WTC11 (cell line): ENCODE measurements around the gene SLC29A1. TPM values are rescaled to one million over a fixed set of nuclear protein-coding genes. Genes with fewer than 3 reads are reported as not detected.

ENCODE experiments used
- ATF1 ChIP-seq: sonication (generic); formaldehyde crosslinking; IDR thresholded peaks from 2 replicates; pipeline ENCODE4 v1.8.1; 2023; ENCODE audit warnings: mild to moderate bottlenecking, moderate library complexity, missing genetic modification reagents
- CREB1 ChIP-seq: sonication (generic); formaldehyde crosslinking; IDR thresholded peaks from 2 replicates; pipeline ENCODE4 v1.8.0; 2023; ENCODE audit warnings: mild to moderate bottlenecking, missing genetic modification reagents
- CREM ChIP-seq: sonication (generic); formaldehyde crosslinking; IDR thresholded peaks from 2 replicates; pipeline ENCODE4 v1.8.1; 2022; ENCODE audit warnings: mild to moderate bottlenecking, missing genetic modification reagents, moderate library complexity
- ESRRA ChIP-seq: sonication (generic); formaldehyde crosslinking; IDR thresholded peaks from 2 replicates; pipeline ENCODE4 v1.8.1; 2022; ENCODE audit warnings: mild to moderate bottlenecking, missing genetic modification reagents, borderline replicate concordance
- ETV6 ChIP-seq: sonication (generic); formaldehyde crosslinking; IDR thresholded peaks from 2 replicates; pipeline ENCODE4 v1.8.1; 2022; ENCODE audit warnings: mild to moderate bottlenecking, missing genetic modification reagents
- GRHL2 ChIP-seq: fragments of 250-450 bp; sonication (Bioruptor Pico); IDR thresholded peaks from 2 replicates; pipeline ENCODE4 v1.8.0; 2022; ENCODE audit warnings: mild to moderate bottlenecking, moderate library complexity; ENCODE audit not compliant: insufficient replicate concordance, severe bottlenecking
- MXD4 ChIP-seq: fragments of 250-450 bp; sonication (Bioruptor Pico); IDR thresholded peaks from 2 replicates; pipeline ENCODE4 v1.8.0; 2021; ENCODE audit warnings: mild to moderate bottlenecking, moderate library complexity, borderline replicate concordance
- NFE2L1 ChIP-seq: sonication (generic); formaldehyde crosslinking; IDR thresholded peaks from 2 replicates; pipeline ENCODE4 v1.8.1; 2023; ENCODE audit warnings: missing genetic modification reagents
- PRRX2 ChIP-seq: fragments of 250-450 bp; sonication (Bioruptor Pico); IDR thresholded peaks from 2 replicates; pipeline ENCODE4 v1.8.0; 2021; ENCODE audit warnings: mild to moderate bottlenecking
- ZBTB21 ChIP-seq: sonication (generic); formaldehyde crosslinking; IDR thresholded peaks from 2 replicates; pipeline ENCODE4 v1.8.1; 2023; ENCODE audit warnings: mild to moderate bottlenecking, missing genetic modification reagents, borderline replicate concordance
- total RNA-seq: library from RNA; stranded (reverse); gene quantifications from 3 replicates; pipeline ENCODE4 v1.2.3, GENCODE V29; 2021
- TF ChIP-seq, protein P1 (sequence below): sonication (generic); formaldehyde crosslinking; IDR thresholded peaks from 2 replicates; pipeline ENCODE4 v1.8.0; 2023; ENCODE audit warnings: missing genetic modification reagents, mild to moderate bottlenecking, borderline replicate concordance
- TF ChIP-seq, protein P2 (sequence below): sonication (generic); formaldehyde crosslinking; IDR thresholded peaks from 2 replicates; pipeline ENCODE4 v1.8.1; 2022; ENCODE audit warnings: mild to moderate bottlenecking, missing genetic modification reagents, moderate library complexity, borderline replicate concordance
- TF ChIP-seq, protein P3 (sequence below): sonication (generic); formaldehyde crosslinking; IDR thresholded peaks from 2 replicates; pipeline ENCODE4 v1.8.0; 2022; ENCODE audit warnings: mild to moderate bottlenecking, missing genetic modification reagents
- TF ChIP-seq, protein P4 (sequence below): fragments of 250-450 bp; sonication (Bioruptor Pico); IDR thresholded peaks from 2 replicates; pipeline ENCODE4 v1.8.0; 2021; ENCODE audit warnings: mild to moderate bottlenecking
- TF ChIP-seq, protein P5 (sequence below): sonication (generic); formaldehyde crosslinking; IDR thresholded peaks from 2 replicates; pipeline ENCODE4 v1.8.1; 2022; ENCODE audit warnings: low read depth, missing genetic modification reagents, borderline replicate concordance
- TF ChIP-seq, protein P6 (sequence below): sonication (generic); formaldehyde crosslinking; IDR thresholded peaks from 2 replicates; pipeline ENCODE4 v1.8.0; 2022; ENCODE audit warnings: missing genetic modification reagents
- TF ChIP-seq, protein P7 (sequence below): fragments of 250-450 bp; sonication (Bioruptor Pico); conservative IDR thresholded peaks from 2 replicates; pipeline ENCODE4 v1.9.0; 2021; ENCODE audit warnings: mild to moderate bottlenecking
- TF ChIP-seq, protein P8 (sequence below): fragments of 200-600 bp; IDR thresholded peaks from 2 replicates; pipeline ENCODE4 v1.8.0; 2022; ENCODE audit warnings: antibody characterized with exemption
- TF ChIP-seq, protein P9 (sequence below): sonication (generic); formaldehyde crosslinking; IDR thresholded peaks from 2 replicates; pipeline ENCODE4 v1.8.0; 2022; ENCODE audit warnings: mild to moderate bottlenecking, missing genetic modification reagents

SLC29A1 gene
- total RNA-seq, 1 experiment from 2014 or later, result 139 TPM

DNA sequence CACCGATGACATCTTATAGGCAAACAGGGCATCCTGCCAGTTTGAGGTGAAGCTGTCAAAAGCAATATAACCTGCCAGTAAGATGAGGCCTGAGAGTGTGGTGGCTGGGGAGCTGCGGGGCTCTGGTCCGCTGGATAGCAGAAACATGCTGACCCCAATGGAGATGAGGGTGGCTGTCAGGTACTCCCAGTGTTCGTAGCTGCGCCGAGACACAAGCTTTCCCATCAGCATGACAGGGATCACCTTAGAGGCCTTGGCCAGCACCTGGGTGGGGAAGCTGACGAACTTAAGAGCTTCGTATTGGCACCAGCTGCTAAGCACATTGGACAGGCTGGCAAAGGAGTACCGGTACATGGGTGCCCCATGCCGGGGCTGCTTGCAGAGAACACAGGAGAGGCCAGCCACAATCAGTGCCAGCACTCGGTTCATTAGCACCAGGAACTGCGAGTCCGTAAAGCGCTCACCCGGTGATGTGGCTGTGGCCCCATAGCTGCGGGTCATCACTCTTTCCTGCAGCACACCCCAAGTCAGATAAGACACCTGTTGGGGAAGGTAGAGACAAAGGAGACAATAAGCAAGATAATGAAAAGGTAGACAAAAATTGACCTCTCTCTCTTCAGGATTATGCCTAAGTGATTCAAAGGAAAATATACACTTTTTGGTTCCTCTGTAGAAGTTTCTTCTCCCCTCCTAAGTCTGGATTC lies 31.9 kb downstream of the SLC29A1 start (continued):
- TF ChIP-seq, protein P1, sequence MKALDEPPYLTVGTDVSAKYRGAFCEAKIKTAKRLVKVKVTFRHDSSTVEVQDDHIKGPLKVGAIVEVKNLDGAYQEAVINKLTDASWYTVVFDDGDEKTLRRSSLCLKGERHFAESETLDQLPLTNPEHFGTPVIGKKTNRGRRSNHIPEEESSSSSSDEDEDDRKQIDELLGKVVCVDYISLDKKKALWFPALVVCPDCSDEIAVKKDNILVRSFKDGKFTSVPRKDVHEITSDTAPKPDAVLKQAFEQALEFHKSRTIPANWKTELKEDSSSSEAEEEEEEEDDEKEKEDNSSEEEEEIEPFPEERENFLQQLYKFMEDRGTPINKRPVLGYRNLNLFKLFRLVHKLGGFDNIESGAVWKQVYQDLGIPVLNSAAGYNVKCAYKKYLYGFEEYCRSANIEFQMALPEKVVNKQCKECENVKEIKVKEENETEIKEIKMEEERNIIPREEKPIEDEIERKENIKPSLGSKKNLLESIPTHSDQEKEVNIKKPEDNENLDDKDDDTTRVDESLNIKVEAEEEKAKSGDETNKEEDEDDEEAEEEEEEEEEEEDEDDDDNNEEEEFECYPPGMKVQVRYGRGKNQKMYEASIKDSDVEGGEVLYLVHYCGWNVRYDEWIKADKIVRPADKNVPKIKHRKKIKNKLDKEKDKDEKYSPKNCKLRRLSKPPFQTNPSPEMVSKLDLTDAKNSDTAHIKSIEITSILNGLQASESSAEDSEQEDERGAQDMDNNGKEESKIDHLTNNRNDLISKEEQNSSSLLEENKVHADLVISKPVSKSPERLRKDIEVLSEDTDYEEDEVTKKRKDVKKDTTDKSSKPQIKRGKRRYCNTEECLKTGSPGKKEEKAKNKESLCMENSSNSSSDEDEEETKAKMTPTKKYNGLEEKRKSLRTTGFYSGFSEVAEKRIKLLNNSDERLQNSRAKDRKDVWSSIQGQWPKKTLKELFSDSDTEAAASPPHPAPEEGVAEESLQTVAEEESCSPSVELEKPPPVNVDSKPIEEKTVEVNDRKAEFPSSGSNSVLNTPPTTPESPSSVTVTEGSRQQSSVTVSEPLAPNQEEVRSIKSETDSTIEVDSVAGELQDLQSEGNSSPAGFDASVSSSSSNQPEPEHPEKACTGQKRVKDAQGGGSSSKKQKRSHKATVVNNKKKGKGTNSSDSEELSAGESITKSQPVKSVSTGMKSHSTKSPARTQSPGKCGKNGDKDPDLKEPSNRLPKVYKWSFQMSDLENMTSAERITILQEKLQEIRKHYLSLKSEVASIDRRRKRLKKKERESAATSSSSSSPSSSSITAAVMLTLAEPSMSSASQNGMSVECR (CRISPR knock-in tag), result no peak
- TF ChIP-seq, protein P2, sequence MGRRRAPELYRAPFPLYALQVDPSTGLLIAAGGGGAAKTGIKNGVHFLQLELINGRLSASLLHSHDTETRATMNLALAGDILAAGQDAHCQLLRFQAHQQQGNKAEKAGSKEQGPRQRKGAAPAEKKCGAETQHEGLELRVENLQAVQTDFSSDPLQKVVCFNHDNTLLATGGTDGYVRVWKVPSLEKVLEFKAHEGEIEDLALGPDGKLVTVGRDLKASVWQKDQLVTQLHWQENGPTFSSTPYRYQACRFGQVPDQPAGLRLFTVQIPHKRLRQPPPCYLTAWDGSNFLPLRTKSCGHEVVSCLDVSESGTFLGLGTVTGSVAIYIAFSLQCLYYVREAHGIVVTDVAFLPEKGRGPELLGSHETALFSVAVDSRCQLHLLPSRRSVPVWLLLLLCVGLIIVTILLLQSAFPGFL (CRISPR knock-in tag), result no peak
- TF ChIP-seq ETV6 (no peak), NFE2L1 (CRISPR knock-in tag) (no peak), ATF1 (CRISPR knock-in tag) (no peak), PRRX2 (CRISPR knock-in tag) (peak; percentile 82; the same call in 1 of the 2 replicates), MXD4 (CRISPR knock-in tag) (no peak), CREB1 (CRISPR knock-in tag) (no peak), GRHL2 (CRISPR knock-in tag) (no peak), CREM (no peak), ESRRA (CRISPR knock-in tag) (no peak), ZBTB21 (CRISPR knock-in tag) (no peak)
- TF ChIP-seq, protein P3, sequence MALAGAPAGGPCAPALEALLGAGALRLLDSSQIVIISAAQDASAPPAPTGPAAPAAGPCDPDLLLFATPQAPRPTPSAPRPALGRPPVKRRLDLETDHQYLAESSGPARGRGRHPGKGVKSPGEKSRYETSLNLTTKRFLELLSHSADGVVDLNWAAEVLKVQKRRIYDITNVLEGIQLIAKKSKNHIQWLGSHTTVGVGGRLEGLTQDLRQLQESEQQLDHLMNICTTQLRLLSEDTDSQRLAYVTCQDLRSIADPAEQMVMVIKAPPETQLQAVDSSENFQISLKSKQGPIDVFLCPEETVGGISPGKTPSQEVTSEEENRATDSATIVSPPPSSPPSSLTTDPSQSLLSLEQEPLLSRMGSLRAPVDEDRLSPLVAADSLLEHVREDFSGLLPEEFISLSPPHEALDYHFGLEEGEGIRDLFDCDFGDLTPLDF, result no peak
- TF ChIP-seq, protein P4, sequence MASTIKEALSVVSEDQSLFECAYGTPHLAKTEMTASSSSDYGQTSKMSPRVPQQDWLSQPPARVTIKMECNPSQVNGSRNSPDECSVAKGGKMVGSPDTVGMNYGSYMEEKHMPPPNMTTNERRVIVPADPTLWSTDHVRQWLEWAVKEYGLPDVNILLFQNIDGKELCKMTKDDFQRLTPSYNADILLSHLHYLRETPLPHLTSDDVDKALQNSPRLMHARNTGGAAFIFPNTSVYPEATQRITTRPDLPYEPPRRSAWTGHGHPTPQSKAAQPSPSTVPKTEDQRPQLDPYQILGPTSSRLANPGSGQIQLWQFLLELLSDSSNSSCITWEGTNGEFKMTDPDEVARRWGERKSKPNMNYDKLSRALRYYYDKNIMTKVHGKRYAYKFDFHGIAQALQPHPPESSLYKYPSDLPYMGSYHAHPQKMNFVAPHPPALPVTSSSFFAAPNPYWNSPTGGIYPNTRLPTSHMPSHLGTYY (CRISPR knock-in tag), result peak; percentile 39; the same call in 1 of the 2 replicates
- TF ChIP-seq, protein P5, sequence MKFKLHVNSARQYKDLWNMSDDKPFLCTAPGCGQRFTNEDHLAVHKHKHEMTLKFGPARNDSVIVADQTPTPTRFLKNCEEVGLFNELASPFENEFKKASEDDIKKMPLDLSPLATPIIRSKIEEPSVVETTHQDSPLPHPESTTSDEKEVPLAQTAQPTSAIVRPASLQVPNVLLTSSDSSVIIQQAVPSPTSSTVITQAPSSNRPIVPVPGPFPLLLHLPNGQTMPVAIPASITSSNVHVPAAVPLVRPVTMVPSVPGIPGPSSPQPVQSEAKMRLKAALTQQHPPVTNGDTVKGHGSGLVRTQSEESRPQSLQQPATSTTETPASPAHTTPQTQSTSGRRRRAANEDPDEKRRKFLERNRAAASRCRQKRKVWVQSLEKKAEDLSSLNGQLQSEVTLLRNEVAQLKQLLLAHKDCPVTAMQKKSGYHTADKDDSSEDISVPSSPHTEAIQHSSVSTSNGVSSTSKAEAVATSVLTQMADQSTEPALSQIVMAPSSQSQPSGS (CRISPR knock-in tag), result no peak
- TF ChIP-seq, protein P6, sequence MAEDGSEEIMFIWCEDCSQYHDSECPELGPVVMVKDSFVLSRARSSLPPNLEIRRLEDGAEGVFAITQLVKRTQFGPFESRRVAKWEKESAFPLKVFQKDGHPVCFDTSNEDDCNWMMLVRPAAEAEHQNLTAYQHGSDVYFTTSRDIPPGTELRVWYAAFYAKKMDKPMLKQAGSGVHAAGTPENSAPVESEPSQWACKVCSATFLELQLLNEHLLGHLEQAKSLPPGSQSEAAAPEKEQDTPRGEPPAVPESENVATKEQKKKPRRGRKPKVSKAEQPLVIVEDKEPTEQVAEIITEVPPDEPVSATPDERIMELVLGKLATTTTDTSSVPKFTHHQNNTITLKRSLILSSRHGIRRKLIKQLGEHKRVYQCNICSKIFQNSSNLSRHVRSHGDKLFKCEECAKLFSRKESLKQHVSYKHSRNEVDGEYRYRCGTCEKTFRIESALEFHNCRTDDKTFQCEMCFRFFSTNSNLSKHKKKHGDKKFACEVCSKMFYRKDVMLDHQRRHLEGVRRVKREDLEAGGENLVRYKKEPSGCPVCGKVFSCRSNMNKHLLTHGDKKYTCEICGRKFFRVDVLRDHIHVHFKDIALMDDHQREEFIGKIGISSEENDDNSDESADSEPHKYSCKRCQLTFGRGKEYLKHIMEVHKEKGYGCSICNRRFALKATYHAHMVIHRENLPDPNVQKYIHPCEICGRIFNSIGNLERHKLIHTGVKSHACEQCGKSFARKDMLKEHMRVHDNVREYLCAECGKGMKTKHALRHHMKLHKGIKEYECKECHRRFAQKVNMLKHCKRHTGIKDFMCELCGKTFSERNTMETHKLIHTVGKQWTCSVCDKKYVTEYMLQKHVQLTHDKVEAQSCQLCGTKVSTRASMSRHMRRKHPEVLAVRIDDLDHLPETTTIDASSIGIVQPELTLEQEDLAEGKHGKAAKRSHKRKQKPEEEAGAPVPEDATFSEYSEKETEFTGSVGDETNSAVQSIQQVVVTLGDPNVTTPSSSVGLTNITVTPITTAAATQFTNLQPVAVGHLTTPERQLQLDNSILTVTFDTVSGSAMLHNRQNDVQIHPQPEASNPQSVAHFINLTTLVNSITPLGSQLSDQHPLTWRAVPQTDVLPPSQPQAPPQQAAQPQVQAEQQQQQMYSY (CRISPR knock-in tag), result no peak
- TF ChIP-seq, protein P7, sequence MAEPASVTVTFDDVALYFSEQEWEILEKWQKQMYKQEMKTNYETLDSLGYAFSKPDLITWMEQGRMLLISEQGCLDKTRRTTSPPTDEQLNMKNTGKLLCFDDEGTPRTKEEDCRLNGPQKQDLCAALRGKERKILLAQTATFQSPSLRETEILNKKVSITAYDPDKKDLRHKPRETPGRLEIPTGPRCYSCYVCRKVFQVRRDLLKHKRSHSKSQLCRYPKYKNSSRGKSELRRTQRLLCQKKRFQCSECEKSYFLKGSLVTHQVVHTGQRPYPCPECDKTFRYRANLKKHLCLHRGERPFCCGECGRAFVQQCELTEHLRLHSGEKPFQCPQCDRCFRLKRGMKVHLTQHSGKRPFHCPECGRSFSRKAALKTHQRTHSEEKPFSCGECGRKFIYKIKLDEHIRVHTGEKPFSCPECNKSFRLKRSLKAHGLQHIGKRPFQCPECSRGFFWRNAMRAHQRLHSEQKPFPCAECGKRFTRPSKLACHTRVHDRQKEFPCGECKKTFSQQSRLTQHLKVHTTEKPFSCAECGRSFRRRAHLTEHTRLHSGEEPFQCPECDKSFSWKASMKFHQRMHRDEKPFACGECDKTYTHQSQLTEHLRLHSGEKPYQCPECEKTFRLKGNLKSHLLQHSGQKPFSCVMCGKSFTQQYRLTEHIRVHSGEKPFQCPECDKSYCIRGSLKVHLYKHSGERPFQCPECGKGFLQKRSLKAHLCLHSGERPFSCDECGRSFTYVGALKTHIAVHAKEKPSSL, result peak; percentile 47
- TF ChIP-seq, protein P8, sequence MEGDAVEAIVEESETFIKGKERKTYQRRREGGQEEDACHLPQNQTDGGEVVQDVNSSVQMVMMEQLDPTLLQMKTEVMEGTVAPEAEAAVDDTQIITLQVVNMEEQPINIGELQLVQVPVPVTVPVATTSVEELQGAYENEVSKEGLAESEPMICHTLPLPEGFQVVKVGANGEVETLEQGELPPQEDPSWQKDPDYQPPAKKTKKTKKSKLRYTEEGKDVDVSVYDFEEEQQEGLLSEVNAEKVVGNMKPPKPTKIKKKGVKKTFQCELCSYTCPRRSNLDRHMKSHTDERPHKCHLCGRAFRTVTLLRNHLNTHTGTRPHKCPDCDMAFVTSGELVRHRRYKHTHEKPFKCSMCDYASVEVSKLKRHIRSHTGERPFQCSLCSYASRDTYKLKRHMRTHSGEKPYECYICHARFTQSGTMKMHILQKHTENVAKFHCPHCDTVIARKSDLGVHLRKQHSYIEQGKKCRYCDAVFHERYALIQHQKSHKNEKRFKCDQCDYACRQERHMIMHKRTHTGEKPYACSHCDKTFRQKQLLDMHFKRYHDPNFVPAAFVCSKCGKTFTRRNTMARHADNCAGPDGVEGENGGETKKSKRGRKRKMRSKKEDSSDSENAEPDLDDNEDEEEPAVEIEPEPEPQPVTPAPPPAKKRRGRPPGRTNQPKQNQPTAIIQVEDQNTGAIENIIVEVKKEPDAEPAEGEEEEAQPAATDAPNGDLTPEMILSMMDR, result no peak
- TF ChIP-seq, protein P9, sequence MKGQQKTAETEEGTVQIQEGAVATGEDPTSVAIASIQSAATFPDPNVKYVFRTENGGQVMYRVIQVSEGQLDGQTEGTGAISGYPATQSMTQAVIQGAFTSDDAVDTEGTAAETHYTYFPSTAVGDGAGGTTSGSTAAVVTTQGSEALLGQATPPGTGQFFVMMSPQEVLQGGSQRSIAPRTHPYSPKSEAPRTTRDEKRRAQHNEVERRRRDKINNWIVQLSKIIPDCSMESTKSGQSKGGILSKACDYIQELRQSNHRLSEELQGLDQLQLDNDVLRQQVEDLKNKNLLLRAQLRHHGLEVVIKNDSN (CRISPR knock-in tag), result no peak
